Testis (tissue), 2 donors: ENCODE data around the gene C11orf58.

Experiments used
- CTCF ChIP-seq, 3 experiments: fragments of 450-650 bp in 2 of 3; fragments of 200-600 bp in 1 of 3; sonication (generic) in 1 of 3; IDR thresholded peaks; one replicate each; pipeline ENCODE4 v1.5.1; 2016 to 2019; ENCODE audit warnings: antibody characterized with exemption in 3 of 3, mild to moderate bottlenecking in 2 of 3, moderate library complexity in 1 of 3
- POLR2A ChIP-seq: fragments of 450-650 bp; IDR thresholded peaks from one replicate; pipeline ENCODE4 v1.6.1; 2017; ENCODE audit warnings: antibody characterized with exemption, mild to moderate bottlenecking, moderate library complexity

DNA sequence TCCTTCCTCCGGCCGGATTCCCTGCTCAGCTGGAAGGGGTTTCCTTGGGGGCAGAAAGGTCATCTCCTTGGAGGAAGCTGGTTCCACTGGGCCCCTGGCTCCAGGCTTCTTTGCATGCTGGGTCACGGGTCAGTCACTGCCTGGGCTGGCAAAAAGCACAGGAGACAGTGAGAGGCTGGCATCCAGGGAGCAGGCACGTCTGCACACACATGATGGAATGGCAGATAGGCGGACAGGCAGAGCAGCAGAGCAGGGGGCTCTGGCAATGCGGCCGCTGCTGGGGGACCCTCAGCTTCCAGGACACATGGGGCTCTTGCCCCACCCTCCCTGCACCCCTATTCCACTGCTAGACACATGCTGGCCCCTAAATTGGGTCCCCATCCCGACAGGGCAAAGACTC is 40.4 kb downstream of the C11orf58 start:
- no peak for TF ChIP-seq CTCF (IDR thresholded peaks at IDR 0.05)
- no peak for TF ChIP-seq POLR2A
